ENCODE measurements around the gene ASCC1.

Gene ASCC1

DNA sequence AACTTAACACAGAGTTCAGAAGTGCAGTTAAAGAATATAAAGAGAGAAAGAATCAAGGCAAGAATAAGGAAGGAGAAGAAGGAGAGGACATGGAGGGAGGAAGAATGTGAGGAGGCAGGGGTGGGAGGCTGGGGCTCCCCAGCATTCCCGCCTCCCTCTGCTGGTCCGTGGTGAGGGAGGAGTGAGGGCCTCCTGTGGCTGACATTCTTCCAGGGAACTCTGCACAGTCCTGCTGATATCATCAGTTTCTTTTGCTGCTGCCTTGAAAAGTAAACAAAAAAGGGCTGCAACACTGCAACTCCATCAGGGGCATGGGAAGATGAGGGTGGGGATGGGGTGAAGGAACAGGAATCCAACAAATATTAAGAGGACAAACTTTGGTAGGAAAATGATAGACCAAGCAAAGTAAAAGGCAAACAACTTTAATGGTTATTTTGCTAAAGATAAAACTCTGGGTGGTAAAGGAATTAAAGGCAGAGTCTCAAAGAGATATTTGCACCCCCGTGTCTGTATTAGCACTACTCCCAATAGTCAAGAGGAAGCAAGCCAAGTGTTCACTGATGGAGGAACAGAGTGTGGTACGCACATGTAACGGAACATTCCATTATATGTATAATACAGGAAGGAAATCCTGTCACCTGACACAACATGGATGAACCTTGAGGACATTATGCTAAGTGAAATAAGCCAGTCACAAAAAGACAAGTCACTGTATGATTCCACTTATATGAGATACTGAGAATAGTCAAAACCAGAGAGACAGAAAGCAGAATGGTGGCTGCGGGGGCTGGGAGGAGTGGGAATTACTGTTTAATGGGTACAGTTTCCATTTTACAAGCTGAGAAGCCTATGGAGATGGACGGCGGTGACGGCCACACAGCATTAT lies 119.7 kb downstream of the ASCC1 start:
- no peak for DNase-seq

DNA sequence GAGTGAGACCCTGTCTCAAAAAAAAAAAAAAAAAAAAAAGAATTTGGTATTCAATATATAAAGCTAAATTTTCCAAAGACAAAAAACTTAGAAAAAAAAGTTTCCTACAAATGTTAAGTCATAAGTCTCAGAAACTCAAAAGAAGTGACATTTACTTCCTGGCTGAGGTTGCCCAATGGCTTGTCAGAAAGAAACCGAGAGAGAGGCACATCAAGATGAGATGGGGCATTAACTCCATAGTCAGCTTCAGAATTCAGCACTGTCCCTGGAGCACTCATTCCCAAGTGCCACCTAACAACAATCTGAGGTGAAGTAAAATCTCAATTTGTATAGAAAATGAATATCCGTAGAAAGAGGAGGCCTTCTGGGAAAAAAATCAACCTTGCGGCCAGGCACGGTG lies 120.9 kb downstream of the ASCC1 start:
- no peak for DNase-seq

DNA sequence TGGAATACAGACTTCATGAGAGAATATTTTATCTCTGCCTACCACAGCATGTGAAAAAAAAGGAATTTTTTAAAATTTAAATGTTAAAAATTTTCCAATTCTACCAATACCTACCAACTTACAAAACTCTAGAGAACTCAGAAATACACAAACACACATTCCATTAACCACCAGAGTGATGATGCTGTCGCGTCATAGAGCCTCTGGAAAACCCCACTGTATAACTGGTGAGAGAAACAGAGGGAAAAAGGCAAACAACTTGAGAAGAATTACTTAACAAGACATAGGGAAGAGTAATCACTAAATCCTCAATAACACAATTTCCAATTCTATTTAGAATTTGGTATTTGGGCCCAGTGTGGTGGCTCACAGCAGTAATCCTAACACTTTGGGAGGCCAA lies 121.5 kb downstream of the ASCC1 start:
- DNase-seq, result no peak

DNA sequence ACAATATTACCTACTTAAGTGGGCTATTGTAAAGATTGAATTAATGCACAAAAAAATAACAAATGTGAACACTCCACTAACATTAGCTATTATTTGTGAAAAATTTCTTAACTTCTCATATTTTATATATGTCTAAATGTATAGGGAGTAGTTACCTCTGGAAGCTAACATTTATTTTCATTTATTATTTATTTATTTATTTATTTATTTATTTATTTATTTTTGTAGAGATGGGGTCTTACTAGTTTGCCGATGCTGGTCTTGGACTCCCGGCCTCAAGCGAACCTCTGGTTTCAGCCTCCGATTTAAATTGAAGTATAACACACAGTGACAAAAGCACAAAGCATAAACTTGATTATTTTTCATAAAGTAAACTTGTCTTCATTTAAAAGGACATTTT lies 122.6 kb downstream of the ASCC1 start:
- DNase-seq, result no peak

DNA sequence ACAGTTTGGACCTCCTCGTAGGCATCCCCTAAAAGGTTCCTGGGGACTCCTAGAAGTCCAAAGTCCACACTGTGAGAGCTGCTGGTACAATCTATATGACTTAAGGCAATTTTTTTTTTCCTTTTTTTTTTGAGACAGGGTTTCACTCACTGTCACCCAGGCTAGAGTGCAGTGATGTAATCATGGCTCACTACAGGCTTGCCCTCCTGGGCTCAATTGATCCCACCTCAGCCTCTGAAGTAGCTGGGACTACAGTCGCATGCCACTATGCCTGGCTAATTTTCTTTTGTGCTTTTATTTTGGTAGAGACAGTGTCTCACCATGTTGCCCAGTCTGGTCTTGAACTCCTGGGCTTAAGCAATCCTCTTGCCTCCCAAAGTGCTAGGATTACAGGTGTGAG lies 123.1 kb downstream of the ASCC1 start:
- no peak for DNase-seq

DNA sequence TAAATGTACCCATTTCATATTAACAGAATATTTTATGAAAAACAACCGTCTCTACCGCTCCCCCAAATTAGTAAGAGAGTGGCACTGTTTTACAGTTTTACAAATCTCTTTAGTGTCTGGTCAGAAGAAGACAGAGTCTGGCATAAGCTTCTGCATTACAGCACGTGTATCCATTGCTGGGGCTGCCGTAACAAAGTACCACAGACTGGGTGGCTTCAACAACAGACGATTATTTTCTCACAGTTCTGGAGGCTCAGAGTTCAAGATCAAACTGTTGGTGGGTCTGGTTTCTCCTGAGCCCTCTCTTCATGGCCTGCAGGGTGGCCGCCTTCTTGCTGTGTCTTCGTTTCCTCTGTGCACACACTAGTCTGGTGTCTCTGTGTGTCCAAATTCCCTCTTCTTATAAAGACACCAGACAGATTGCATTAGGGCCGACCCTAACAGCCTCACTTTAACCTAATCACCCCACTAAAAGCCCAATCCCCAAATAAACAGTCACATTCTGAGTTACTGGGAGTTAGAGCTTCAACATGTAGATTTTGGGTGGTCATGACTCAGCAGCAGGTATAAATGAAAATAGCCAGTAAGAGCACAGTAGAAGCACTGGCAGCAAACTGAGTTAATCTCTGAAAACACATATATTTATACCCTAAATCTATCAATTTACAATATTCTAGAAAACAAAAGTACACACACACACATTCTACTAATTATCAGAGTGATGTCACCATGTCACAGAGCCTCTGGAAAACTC lies 123.7 kb downstream of the ASCC1 start:
- DNase-seq, result no peak

DNA sequence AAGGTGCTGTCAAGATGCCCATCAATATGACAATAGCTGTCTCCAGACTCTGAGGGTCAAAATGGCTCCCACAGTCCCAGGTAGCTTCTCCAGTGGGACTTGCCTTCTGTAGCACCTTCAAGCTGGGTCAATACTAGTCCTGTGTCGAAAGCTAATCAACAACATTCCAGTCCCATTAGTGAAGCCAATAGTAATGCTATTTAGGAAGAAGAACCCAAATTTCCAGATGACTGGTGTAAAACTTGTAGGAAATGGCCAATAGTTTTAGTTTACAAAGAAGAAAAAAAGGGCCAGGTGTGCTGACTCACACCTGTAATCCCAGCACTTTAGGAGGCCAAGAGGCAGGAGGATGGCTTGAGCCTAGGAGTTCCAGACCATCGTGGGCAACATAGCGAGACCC lies 125.8 kb downstream of the ASCC1 start:
- DNase-seq, result no peak

DNA sequence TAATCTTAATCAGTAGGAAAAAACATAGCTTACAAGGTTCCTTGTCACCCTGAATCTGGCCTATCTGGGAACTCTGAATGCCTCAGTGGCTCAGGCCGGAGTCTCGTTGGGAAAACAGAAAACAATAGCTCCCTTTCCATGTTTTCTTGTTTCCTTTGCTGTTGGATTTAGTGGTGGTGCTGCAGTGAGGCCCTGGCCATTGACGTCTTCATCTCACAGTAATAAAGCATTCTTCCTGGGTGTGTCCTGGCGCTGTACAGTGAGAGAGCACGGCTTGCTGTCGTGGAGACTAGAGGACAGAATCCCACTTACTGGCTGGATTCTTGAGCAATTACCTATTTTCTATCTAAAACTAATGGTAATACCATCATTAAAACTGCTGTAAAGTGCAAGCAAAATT lies 126.5 kb downstream of the ASCC1 start:
- DNase-seq, result no peak

DNA sequence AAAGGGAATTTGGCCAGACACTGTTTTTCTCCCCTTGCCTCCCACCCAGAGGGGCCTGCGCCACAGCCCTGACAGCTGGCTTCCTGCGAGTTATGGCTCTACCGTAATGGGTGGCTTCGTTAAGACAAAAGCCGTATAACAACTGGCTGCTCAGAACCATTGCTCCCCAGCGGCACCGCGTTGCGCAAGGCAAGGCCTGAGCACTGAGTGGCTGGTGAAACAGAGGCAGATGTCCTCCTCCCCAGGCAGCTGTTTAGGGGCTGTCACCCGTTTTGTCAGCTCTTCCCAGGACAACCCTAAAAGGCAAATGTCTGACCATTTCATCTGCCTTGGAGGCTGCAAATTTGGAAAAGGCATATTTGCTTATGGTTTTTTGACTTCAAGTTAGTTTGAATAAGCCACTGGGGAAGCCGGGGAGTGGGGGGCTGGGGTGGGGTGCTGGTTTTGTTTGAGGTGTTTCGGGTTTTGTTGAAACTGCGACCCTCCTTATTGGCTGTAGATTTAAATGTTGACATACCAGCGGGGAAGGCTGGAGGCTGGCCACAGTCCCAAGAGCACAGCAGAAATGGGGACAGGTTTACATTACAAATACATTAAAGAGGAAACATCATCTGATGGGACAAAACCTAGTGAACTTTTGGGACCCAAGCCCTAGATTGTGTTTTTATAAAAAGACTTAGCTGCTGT lies 127.0 kb downstream of the ASCC1 start:
- peak; percentile 31 for DNase-seq

DNA sequence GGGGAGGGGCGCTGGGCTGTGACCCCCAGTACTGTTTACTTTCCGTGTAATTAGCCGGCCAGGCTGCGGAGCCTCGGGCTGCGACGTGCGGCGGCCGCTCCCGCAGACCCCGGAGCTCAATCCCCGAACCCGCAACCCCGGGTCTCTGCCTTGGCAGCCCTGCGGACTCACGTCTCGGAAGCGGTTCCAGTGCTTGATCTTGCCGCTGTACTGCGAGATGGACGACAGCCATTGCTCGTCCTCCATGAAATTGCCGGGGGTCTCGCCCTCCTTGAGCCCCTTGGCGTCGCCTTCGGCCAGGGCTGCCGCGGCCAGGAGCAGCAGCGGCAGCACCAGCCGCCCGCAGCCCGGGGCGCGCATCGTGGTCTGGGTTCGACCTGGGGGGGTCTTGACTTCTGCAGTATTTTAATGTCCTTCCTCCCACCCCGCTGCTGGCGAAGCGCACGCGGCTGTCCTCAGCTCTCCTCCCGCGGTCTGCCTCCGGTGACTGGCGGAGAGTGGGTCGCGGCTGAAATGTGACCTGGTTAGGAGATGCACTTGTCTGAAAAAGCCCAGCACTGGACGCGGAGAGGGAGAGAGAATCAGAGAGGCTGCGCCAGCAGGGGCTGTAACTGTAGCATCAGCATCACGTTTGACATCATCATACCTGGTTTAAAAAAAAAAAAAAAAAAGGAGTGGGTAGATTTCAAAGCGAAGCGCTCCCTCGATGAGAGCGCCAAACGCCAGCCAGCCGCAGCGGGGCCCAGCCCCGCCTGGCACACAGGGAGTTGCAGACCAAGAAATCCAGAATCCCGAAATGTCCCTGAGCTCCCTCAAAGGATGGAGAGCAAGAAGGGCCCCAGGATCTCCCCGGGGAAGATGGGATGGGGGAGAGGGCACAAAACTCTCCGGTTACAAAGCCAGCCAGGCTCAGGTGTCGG lies 127.8 kb downstream of the ASCC1 start, which contains the start of gene SPOCK2:
Gene SPOCK2 (minus strand): TSS at position 583 of the 920 bp plus-strand sequence. CDS start 223 bp downstream, at position 360.
- DNase-seq, result peak; percentile 61

DNA sequence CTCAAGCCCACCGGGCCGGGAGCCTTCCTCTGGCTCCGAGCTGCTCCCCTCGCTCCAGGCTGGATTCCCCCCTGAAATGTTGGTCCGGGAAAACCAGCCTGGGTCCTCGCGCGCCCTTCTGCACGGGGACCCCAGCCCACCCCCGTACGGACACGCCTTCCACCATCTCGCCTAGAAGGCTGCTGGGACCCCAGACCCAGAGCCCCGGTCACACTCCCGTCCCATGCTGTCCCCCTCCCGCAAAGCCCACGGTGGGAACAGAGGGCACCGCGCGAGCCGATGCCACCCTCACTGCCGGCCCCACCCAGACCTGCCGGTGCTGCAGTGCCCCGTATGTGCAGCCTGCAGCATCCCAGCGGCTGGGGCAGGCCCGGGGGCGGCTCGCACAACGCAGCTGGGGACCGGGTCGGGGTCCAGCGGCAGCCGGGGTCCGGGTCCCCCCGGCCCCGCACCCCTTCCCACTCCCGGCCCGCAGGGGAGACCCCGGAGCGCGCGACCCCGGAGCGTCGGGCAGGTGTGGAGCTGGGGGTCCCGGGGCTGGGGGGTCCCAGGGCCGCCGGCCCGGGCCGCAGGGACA lies 128.6 kb downstream of the ASCC1 start:
- peak; percentile 34 for DNase-seq

DNA sequence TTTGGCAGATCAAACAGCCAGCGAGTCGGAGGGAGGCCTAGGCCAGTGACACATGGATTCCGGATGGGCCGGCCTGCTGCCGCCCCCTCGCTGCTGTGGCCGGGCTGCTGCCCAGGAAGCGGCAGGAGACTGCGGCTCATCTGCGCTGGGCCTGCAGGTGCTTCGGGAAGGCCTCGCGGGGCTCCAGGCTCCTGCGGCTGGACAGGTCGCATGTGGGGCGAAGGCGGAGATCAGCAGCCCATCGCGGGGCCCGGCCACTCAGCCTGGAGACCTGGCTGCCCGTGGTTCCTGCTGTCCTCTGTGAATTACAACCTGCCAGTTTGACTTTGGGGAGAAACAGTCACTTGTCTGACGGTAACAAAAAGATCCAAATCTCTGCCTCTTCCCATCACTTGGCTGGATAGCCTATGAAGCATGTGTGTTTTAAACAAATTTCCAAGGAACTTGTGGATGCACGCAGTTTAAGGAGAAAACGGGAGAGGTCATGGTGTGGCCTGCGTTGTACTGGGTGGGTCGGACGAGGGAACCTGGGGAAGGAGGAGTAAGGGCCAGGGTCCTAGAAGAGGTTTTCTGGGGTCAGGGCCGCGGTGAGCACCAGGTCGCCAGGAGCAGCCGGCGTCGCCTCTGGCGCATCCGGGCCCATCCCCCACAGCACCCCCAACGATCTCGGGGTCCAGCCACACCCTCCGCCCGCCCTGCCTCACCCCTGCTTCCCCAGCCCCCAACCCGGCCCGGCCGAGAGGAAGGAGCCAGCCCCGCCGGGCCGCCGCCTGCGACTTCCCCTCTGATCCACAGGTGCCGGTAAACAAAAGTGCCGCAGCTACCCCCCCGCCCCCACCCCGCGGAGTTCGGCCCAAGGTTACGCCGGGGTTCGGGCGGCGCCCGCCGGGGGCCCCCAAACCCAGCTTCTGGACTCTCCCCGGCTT lies 129.3 kb downstream of the ASCC1 start:
- peak; percentile 45 for DNase-seq

DNA sequence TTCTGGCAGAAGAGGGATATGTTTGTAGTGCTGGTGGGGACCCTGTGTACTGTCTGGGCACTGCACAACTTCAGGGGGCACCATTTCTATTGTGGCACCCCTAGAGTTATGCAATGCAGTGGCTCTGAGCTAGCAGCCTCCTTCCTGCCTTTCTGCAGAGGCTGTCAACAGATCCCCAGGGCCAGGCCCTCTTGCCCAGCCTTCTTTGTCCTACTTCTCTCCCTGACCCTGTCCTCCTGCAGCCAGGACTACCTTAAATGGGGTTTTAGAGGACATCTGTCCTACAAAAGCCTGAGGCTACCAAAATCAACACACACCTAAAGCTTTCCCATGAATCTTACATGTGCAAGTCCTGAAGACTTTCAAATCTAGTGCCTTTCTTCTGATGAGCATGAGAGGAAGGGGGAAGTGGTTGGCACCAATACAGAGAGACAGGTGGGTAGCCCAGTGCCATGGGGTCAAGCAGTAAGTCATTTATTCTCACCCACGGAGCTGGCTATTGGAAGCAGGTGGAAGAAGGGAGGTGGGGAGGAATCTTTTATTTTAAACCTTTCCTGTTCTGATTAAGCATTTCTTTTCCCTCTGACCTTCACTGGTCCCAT lies 130.1 kb downstream of the ASCC1 start:
- DNase-seq, result no peak

DNA sequence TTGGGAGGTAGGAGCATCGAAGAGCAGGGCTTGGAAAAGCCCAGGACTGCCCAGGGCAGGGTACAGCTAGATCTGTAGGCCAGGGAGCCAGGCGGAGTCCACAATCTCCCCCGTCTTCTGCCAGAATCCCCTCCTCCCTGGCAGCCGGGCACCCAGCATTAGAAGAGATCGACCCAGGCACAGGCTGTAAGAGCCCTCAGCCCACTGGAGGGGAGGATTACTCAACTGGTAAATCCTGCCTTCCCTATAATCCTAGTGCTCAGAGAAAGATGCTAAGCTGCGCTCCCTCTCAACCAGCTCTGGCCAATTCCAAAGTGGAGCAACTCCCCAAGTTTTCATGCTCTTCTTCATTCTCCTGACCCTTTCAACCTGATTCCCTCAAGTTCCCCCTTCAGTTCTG lies 130.9 kb downstream of the ASCC1 start:
- no peak for DNase-seq

DNA sequence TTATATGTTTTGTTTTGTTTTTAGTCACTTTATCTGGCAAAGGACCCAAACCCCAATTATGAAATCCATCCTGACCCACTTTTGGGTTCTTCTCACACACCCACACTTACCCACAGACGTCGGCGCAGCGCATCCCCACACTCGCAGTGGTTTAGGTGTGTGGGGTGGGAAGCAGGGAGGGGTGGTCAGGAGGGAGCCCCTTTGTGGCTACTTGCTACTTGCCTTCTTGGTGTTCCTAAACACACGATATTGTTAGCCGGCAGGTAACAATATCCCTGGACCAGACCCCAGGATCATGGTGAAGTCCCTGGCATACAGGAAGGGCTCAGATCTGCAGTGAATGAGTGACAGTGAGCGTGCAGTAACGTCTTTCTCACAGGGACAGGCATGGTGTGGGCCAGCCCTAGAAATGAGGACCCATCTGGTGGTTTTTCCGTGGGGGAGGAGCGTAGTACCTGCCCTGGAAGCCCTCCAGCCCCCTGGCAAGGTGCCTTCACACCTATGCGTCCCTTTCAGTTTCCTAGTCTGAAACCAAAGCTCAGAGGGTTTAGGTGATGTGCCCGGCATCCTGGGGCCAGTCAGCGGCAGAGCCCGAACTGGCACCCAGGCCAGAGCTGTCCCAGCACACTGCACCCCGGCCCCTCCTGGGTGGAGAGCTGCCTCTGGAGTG lies 132.2 kb downstream of the ASCC1 start:
- DNase-seq, result peak; percentile 43

DNA sequence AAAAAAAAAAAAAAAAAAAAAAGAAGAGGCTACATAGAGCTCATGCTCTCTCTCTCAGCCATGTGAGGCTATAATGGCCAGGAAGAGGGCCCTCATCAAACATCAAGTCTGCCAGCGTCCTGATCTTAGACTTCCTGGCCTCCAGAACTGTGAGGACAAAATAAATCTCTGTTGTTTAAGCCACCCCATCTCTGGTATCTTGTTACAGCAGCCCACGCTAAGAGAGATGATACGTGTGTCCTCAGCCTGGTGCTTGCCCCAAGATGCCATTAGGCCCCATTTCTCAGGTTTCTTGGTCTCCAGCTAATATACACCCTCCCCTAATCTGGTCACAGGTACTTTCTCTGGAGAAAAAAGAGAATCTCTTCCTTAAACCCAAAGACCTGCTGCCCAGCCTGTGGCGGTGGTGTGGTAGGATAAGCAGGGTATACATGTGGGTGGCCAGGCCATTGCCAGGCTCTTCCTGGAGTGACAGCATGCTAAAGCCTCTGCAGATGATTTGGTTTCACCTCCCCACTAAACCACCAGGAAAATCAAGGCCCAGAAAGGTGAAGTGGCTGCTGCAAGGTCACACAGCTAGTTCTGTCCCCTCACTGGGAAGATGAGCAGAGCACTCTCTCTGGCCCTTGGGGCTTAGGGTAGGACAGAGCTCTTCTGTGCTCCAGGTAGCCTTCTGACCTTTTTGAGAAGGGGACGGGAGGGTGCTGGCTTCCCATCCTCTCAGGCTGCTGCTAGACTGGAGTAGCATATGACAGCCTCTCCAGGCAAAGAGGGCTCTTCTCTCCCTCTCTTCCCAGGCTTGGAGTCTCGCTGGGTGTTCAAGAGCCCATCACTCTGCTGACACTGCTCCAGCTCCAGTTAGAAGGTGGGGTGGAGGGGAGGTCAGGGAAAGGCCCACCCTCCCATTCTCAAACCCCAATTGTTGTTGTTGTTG lies 133.0 kb downstream of the ASCC1 start:
- no peak for DNase-seq

DNA sequence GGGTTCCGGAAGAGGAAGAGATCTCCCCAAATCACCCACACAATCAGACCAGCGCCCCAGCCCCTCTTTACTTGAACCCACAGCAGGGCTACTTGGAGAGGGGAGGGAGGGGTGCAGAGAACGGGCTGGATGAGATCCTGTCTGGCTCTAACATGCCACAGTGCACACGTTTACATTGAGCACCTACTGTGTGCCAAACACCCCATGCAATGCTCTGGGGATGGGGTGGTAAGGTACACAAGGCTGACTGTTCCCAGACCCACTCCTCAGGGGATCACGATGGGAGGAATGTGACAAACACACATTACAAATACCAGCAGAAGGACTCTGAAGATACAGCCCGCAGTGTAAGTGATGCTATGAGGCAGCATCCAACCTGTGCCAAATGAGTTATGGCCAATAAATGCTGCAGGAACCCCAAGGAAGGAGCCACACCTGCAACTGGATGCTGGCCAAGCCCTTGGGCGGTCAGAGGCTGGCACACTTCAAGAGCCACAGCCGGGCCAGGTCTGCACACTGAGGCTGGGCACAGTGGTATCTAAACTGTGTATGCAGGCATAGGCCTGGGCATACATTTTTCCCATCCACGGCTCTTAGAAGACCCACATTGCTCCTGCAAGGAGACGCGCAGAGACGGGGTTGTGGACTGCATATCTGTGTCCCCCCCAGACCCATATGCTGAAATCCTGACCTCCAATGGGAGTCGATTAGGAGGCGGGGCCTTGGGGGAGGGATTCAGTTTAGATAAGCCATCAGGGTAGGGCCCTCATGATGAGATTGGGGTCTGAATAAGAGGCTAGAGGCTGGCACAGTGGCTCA lies 134.1 kb downstream of the ASCC1 start:
- DNase-seq, result no peak

DNA sequence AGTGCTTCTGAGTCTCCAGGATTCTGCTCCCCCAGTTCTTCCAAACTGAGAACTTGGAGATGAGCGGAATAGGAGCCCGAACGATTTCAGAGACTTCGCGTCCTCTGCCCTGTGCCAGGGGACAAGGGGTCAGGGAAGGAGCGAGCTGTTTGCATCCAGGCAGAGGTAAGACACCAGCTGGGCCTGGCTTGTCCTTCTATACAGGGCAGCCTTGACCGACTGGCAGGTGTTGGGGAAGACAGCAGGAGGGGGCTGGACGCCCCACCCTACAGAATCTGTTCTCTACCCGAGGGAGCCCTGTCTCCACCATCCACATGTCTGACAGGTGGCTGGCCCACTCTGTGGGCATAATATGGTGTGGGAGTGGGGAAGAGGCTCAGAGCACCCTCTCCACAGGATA lies 134.9 kb downstream of the ASCC1 start:
- no peak for DNase-seq

All from activated CD4-positive, alpha-beta T cell treated with anti-CD3 and anti-CD28 coated beads for 1 hour (primary cell).